ENCODE measurements around the gene SPDEF. TPM values are rescaled to one million over a fixed set of nuclear protein-coding genes. Genes with fewer than 3 reads are reported as not detected.

SPDEF gene
- polyA plus RNA-seq, 2 of the 4 experiments (the other 2 are of a cell fraction): 4.3 to 5.4 TPM

DNA sequence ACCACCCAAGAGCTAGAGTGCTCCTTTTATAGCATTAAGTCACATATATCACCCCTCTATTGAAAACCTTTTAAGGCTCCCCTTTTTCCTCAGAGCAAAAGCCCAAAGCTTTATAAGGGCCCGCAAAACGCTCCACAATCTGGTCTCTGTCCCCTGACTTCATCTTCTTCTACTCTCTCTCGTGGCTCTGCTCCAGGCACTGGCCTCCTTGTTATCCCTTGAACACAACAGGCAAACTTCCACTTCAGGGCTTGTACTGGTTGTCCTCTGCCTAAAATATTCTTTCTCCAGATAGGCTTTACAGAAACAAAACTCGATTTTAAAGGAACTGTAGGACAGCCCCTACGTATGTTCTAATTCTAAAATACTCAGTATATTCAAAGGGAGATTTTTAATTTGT lies 44.0 kb upstream of the SPDEF start:
- Histone ChIP-seq H3K27ac (peak overlapping the region in 1 of 2 experiments; percentile 3; a peak in 1 of 6 replicates), H3K4me2 (no peak overlapping the region), H3K4me1 (peaks cover 56% of the 10 kb centered on the region), H3K4me3 (no peak overlapping the region), H3K9me3 (no peaks in the 10 kb centered on the region)
- POLR2A ChIA-PET: no interaction called here
- FAIRE-seq: no peak
- CTCF ChIA-PET: interaction anchor here (2.8 to 4.7 kb wide), 2 partner anchors 9 to 140 kb away, joined by 20 to 30 read pairs; no protein-coding TSS in a partner anchor
- WGBS (ENCODE audit: missing lambda C conversion rate): 92% methylated on average over 5 of the region's 5 CpGs
- DNase-seq (ENCODE audit: low read depth in 1 of 2, low spot score in 1 of 2): no peak
- ATAC-seq: no peak
- TF ChIP-seq CHD2 (IDR thresholded peaks at IDR 0.05; ENCODE audit: low read length, partially characterized antibody) (no peak), EHF (CRISPR knock-in tag; IDR thresholded peaks at IDR 0.05) (no peak), CHD4 (IDR thresholded peaks at IDR 0.05; ENCODE audit: borderline replicate concordance) (no peak), GATA3 (IDR thresholded peaks at IDR 0.05; ENCODE audit: borderline replicate concordance) (no peak), KDM5A (IDR thresholded peaks at IDR 0.05) (no peak), HOXB5 (CRISPR knock-in tag; IDR thresholded peaks at IDR 0.05) (no peak), EHMT2 (IDR thresholded peaks at IDR 0.05; ENCODE audit: low read depth) (no peak), CBX2 (IDR thresholded peaks at IDR 0.05; ENCODE audit: borderline replicate concordance, low read depth) (no peak), ZSCAN20 (CRISPR knock-in tag; IDR thresholded peaks at IDR 0.05) (no peak), MYC (IDR thresholded peaks at IDR 0.05; ENCODE audit: borderline replicate concordance, low read length) (no peak), PHF8 (IDR thresholded peaks at IDR 0.05; ENCODE audit: borderline replicate concordance, low read depth) (no peak), RNF2 (IDR thresholded peaks at IDR 0.05; ENCODE audit: borderline replicate concordance, low read depth) (no peak)
- TF ChIP-seq, protein P1, sequence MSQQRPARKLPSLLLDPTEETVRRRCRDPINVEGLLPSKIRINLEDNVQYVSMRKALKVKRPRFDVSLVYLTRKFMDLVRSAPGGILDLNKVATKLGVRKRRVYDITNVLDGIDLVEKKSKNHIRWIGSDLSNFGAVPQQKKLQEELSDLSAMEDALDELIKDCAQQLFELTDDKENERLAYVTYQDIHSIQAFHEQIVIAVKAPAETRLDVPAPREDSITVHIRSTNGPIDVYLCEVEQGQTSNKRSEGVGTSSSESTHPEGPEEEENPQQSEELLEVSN (IDR thresholded peaks at IDR 0.05; ENCODE audit: borderline replicate concordance, low read depth): no peak
- TF ChIP-seq, protein P2, sequence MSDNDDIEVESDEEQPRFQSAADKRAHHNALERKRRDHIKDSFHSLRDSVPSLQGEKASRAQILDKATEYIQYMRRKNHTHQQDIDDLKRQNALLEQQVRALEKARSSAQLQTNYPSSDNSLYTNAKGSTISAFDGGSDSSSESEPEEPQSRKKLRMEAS (IDR thresholded peaks at IDR 0.05): no peak
- TF ChIP-seq, protein P3, sequence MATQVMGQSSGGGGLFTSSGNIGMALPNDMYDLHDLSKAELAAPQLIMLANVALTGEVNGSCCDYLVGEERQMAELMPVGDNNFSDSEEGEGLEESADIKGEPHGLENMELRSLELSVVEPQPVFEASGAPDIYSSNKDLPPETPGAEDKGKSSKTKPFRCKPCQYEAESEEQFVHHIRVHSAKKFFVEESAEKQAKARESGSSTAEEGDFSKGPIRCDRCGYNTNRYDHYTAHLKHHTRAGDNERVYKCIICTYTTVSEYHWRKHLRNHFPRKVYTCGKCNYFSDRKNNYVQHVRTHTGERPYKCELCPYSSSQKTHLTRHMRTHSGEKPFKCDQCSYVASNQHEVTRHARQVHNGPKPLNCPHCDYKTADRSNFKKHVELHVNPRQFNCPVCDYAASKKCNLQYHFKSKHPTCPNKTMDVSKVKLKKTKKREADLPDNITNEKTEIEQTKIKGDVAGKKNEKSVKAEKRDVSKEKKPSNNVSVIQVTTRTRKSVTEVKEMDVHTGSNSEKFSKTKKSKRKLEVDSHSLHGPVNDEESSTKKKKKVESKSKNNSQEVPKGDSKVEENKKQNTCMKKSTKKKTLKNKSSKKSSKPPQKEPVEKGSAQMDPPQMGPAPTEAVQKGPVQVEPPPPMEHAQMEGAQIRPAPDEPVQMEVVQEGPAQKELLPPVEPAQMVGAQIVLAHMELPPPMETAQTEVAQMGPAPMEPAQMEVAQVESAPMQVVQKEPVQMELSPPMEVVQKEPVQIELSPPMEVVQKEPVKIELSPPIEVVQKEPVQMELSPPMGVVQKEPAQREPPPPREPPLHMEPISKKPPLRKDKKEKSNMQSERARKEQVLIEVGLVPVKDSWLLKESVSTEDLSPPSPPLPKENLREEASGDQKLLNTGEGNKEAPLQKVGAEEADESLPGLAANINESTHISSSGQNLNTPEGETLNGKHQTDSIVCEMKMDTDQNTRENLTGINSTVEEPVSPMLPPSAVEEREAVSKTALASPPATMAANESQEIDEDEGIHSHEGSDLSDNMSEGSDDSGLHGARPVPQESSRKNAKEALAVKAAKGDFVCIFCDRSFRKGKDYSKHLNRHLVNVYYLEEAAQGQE (IDR thresholded peaks at IDR 0.05): no peak
- TF ChIP-seq, protein P4, sequence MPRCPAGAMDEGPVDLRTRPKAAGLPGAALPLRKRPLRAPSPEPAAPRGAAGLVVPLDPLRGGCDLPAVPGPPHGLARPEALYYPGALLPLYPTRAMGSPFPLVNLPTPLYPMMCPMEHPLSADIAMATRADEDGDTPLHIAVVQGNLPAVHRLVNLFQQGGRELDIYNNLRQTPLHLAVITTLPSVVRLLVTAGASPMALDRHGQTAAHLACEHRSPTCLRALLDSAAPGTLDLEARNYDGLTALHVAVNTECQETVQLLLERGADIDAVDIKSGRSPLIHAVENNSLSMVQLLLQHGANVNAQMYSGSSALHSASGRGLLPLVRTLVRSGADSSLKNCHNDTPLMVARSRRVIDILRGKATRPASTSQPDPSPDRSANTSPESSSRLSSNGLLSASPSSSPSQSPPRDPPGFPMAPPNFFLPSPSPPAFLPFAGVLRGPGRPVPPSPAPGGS (IDR thresholded peaks at IDR 0.05): no peak
- TF ChIP-seq, protein P5, sequence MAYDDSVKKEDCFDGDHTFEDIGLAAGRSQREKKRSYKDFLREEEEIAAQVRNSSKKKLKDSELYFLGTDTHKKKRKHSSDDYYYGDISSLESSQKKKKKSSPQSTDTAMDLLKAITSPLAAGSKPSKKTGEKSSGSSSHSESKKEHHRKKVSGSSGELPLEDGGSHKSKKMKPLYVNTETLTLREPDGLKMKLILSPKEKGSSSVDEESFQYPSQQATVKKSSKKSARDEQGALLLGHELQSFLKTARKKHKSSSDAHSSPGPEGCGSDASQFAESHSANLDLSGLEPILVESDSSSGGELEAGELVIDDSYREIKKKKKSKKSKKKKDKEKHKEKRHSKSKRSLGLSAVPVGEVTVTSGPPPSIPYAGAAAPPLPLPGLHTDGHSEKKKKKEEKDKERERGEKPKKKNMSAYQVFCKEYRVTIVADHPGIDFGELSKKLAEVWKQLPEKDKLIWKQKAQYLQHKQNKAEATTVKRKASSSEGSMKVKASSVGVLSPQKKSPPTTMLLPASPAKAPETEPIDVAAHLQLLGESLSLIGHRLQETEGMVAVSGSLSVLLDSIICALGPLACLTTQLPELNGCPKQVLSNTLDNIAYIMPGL (CRISPR knock-in tag; IDR thresholded peaks at IDR 0.05; ENCODE audit: borderline replicate concordance): no peak
- TF ChIP-seq, protein P6, sequence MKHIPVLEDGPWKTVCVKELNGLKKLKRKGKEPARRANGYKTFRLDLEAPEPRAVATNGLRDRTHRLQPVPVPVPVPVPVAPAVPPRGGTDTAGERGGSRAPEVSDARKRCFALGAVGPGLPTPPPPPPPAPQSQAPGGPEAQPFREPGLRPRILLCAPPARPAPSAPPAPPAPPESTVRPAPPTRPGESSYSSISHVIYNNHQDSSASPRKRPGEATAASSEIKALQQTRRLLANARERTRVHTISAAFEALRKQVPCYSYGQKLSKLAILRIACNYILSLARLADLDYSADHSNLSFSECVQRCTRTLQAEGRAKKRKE (CRISPR knock-in tag; IDR thresholded peaks at IDR 0.05; ENCODE audit: low read depth): no peak

Data from A549 (cell line).